GM19043 (cell line): ENCODE measurements around the gene AGAP2.

Experiments
- ATAC-seq: cut with Tn5 transposase; IDR thresholded peaks from one replicate; pipeline ENCODE4 v1.9.1; 2021; ENCODE audit warnings: low read depth; ENCODE audit not compliant: unreplicated experiment

AGAP2 gene

GRCh38 chr12:57769594-57769993, 31.1 kb upstream of the AGAP2 start:
- no peak for ATAC-seq

- ATAC-seq, result no peak
Measured at GRCh38 chr12:57767876-57768275, 29.3 kb upstream of the AGAP2 start.

- ATAC-seq, result no peak
Measured at GRCh38 chr12:57767305-57767698, 28.8 kb upstream of the AGAP2 start.

- no peak for ATAC-seq
Measured at GRCh38 chr12:57766464-57767304, 28.1 kb upstream of the AGAP2 start, which contains the start of gene CYP27B1. Gene CYP27B1, minus strand, starts transcription at chr12:57767078. Its CDS starts 37 bp downstream, at chr12:57767041.

GRCh38 chr12:57765698-57766463, 27.3 kb upstream of the AGAP2 start:
- ATAC-seq, result peak; percentile 2

GRCh38 chr12:57765003-57765697, 26.6 kb upstream of the AGAP2 start:
- ATAC-seq, result peak; percentile 44

GRCh38 chr12:57764662-57765002, 26.1 kb upstream of the AGAP2 start:
- ATAC-seq, result no peak

- no peak for ATAC-seq
Measured at GRCh38 chr12:57763881-57764661, 25.5 kb upstream of the AGAP2 start.

- ATAC-seq, result no peak
Measured at GRCh38 chr12:57762463-57762862, 23.9 kb upstream of the AGAP2 start.

GRCh38 chr12:57761391-57761998, 23.0 kb upstream of the AGAP2 start:
- no peak for ATAC-seq

- ATAC-seq, result no peak
Measured at GRCh38 chr12:57760347-57760982, 21.9 kb upstream of the AGAP2 start.

GRCh38 chr12:57759360-57759980, 20.9 kb upstream of the AGAP2 start:
- no peak for ATAC-seq

GRCh38 chr12:57758552-57759359, 20.2 kb upstream of the AGAP2 start:
- ATAC-seq, result no peak

GRCh38 chr12:57757771-57758170, 19.2 kb upstream of the AGAP2 start:
- ATAC-seq, result no peak

- ATAC-seq, result no peak
Measured at GRCh38 chr12:57756406-57757341, 18.1 kb upstream of the AGAP2 start.

GRCh38 chr12:57755454-57756372, 17.2 kb upstream of the AGAP2 start:
- ATAC-seq, result no peak
